NCI-H187 (cell line): ENCODE results near the gene EXOSC5.

Source experiments
- DNase-seq, 2 experiments: peaks; one replicate each; lab custom pipeline; 2025; lab: John Stamatoyannopoulos, UW

EXOSC5 gene

GRCh38 chr19:41341669-41342490, 55.3 kb downstream of the EXOSC5 start:
- DNase-seq: no peak

GRCh38 chr19:41339936-41340335, 57.2 kb downstream of the EXOSC5 start:
- no peak for DNase-seq
